GM12878 (cell line): ENCODE measurements around the gene RORC. TPM values are rescaled to one million over a fixed set of nuclear protein-coding genes. Genes with fewer than 3 reads are reported as not detected.

Experiments
- BACH1 ChIP-seq: fragments of 450-650 bp; IDR thresholded peaks from 2 replicates; pipeline ENCODE4 v1.6.1; 2017; ENCODE audit warnings: mild to moderate bottlenecking, borderline replicate concordance
- BRCA1 ChIP-seq: IDR thresholded peaks from 2 replicates; pipeline ENCODE4 v1.6.1; 2011; ENCODE audit warnings: low read depth, low read length, improper control_type of control experiment
- CBX5 ChIP-seq: sonication (generic); IDR thresholded peaks from 2 replicates; pipeline ENCODE4 v1.6.1; 2016; ENCODE audit warnings: low read depth, moderate library complexity, mild to moderate bottlenecking, inconsistent platforms
- CHD2 ChIP-seq: IDR thresholded peaks from 2 replicates; pipeline ENCODE4 v1.6.1; 2011; ENCODE audit warnings: low read depth, low read length, improper control_type of control experiment, borderline replicate concordance
- CREM ChIP-seq: IDR thresholded peaks from 2 replicates; pipeline ENCODE4 v1.6.1; 2014; ENCODE audit warnings: antibody characterized with exemption, low read depth
- EED ChIP-seq: sonication (generic); IDR thresholded peaks from 2 replicates; pipeline ENCODE4 v1.6.1; 2016; ENCODE audit warnings: antibody characterized with exemption, low read depth
- EP300 ChIP-seq, 2 experiments: fragments of 150-350 bp in 1 of 2; IDR thresholded peaks; 2 replicates each; pipeline ENCODE4 v1.6.1; 2011 to 2012; ENCODE audit warnings: low read depth in 2 of 2, low read length in 2 of 2, borderline replicate concordance in 1 of 2, improper control_type of control experiment in 1 of 2, inconsistent platforms in 1 of 2; ENCODE audit not compliant: control insufficient read depth in 1 of 2
- ETV6 ChIP-seq, 2 experiments: fragments of 450-650 bp in 1 of 2; IDR thresholded peaks in 1 of 2; conservative IDR thresholded peaks in 1 of 2; 2 replicates each; pipeline ENCODE4 v1.6.1; 2014; ENCODE audit warnings: antibody characterized with exemption in 1 of 2, borderline replicate concordance in 1 of 2, low read depth in 1 of 2, mild to moderate bottlenecking in 1 of 2, moderate library complexity in 1 of 2
- MAX ChIP-seq: IDR thresholded peaks from 2 replicates; pipeline ENCODE4 v1.6.1; 2012; ENCODE audit warnings: low read depth, low read length, improper control_type of control experiment
- NFXL1 ChIP-seq: fragments of 450-650 bp; IDR thresholded peaks from 2 replicates; pipeline ENCODE4 v1.6.1; 2017; ENCODE audit warnings: antibody characterized with exemption, mild to moderate bottlenecking, borderline replicate concordance
- RB1 ChIP-seq: fragments of 450-650 bp; formaldehyde crosslinking; IDR thresholded peaks from 2 replicates; pipeline ENCODE4 v1.6.1; 2017; ENCODE audit warnings: mild to moderate bottlenecking, borderline replicate concordance
- SMAD1 ChIP-seq: fragments of 450-650 bp; IDR thresholded peaks from 2 replicates; pipeline ENCODE4 v1.6.1; 2018; ENCODE audit warnings: mild to moderate bottlenecking, low read depth; ENCODE audit not compliant: partially characterized antibody
- TCF7 ChIP-seq: IDR thresholded peaks from 2 replicates; pipeline ENCODE4 v1.6.1; 2014; ENCODE audit warnings: antibody characterized with exemption, borderline replicate concordance
- ZNF384 ChIP-seq: IDR thresholded peaks from 2 replicates; pipeline ENCODE4 v1.6.1; 2012; ENCODE audit warnings: low read depth, mild to moderate bottlenecking, low read length, improper control_type of control experiment, borderline replicate concordance
- ZNF592 ChIP-seq: fragments of 450-650 bp; IDR thresholded peaks from 2 replicates; pipeline ENCODE4 v1.6.1; 2017; ENCODE audit warnings: mild to moderate bottlenecking, moderate library complexity
- polyA plus RNA-seq, 11 experiments: library from polyadenylated mRNA; depleted of rRNA in 4 of 11; unstranded in 6 of 11; stranded (reverse) in 5 of 11; fragments of >200 nt; fragmentation: Nextera tagmentation in 4 of 11; fragmentation: Illumina TruSeq in 1 of 11; extraction: Ambion mirVana in 4 of 11; extraction: Trizol in 1 of 11; gene quantifications; 1 replicate in 1 of 11; 2 replicates in 10 of 11; pipeline versions ENCODE4 v1.2.1 to v1.2.3, GENCODE V29; 2011 to 2016; ENCODE audit warnings: inconsistent platforms in 2 of 11, missing spikeins in 2 of 11, low read depth in 1 of 11
- total RNA-seq, 4 experiments: library from RNA; depleted of rRNA in 3 of 4; stranded (reverse); fragments of >200 nt in 3 of 4; fragmentation: Illumina TruSeq in 1 of 4; extraction: Trizol in 1 of 4; gene quantifications; 2 replicates each; pipeline versions ENCODE4 v1.2.1 to v1.2.3, GENCODE V29; 2013 to 2021
- TF ChIP-seq, protein P1 (sequence below): fragments of 150-350 bp; IDR thresholded peaks from 2 replicates; pipeline ENCODE4 v1.6.1; 2014; ENCODE audit warnings: mild to moderate bottlenecking, low read depth, low read length
- TF ChIP-seq, protein P2 (sequence below): fragments of 450-650 bp; IDR thresholded peaks from 2 replicates; pipeline ENCODE4 v1.6.1; 2017; ENCODE audit warnings: borderline replicate concordance

The RORC gene
- total and polyA plus RNA-seq, 10 of the 15 experiments (the other 5 are each of a cell fraction or from before 2014, with no cell fraction given): not detected

GRCh38 chr1:151790940-151791651 lies 40.5 kb downstream of the RORC start (continued):
- no peak for TF ChIP-seq MAX
- TF ChIP-seq EED: no peak
- no peak for TF ChIP-seq TCF7
- TF ChIP-seq SMAD1: no peak
- TF ChIP-seq NFXL1: no peak
- TF ChIP-seq ZNF384: no peak
- TF ChIP-seq EP300 (IDR thresholded peaks at IDR 0.05; ENCODE audit: borderline replicate concordance in 1 of 2, control insufficient read depth in 1 of 2, low read depth in 2 of 2, low read length in 2 of 2): no peak
- TF ChIP-seq, protein P1, sequence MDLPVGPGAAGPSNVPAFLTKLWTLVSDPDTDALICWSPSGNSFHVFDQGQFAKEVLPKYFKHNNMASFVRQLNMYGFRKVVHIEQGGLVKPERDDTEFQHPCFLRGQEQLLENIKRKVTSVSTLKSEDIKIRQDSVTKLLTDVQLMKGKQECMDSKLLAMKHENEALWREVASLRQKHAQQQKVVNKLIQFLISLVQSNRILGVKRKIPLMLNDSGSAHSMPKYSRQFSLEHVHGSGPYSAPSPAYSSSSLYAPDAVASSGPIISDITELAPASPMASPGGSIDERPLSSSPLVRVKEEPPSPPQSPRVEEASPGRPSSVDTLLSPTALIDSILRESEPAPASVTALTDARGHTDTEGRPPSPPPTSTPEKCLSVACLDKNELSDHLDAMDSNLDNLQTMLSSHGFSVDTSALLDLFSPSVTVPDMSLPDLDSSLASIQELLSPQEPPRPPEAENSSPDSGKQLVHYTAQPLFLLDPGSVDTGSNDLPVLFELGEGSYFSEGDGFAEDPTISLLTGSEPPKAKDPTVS: no peak
- peak in 1 of 2 experiments; percentile 80; a peak in 1 of 4 replicates for TF ChIP-seq ETV6 (conservative IDR thresholded peaks at IDR 0.05 in 1 of 2, IDR thresholded peaks at IDR 0.05 in 1 of 2; ENCODE audit: borderline replicate concordance in 1 of 2, low read depth in 1 of 2)
- peak; percentile 32; the same call in 1 of the 2 replicates for TF ChIP-seq BRCA1
- TF ChIP-seq BACH1: no peak
- TF ChIP-seq, protein P2, sequence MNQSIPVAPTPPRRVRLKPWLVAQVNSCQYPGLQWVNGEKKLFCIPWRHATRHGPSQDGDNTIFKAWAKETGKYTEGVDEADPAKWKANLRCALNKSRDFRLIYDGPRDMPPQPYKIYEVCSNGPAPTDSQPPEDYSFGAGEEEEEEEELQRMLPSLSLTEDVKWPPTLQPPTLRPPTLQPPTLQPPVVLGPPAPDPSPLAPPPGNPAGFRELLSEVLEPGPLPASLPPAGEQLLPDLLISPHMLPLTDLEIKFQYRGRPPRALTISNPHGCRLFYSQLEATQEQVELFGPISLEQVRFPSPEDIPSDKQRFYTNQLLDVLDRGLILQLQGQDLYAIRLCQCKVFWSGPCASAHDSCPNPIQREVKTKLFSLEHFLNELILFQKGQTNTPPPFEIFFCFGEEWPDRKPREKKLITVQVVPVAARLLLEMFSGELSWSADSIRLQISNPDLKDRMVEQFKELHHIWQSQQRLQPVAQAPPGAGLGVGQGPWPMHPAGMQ: no peak
- TF ChIP-seq CBX5: 0 out of 2 replicates have a peak, but pooled peaks have one; percentile 7
- TF ChIP-seq RB1: peak; percentile 32; the same call in 1 of the 2 replicates
- TF ChIP-seq CREM: 0 out of 2 replicates have a peak, but pooled peaks have one; percentile 1
- no peak for TF ChIP-seq ZNF592
- TF ChIP-seq CHD2: peak; percentile 73; the same call in 1 of the 2 replicates
